GM18907 (cell line): Measurements from ENCODE around the gene EZR.

Experiments
- ATAC-seq: cut with Tn5 transposase; IDR thresholded peaks from one replicate; pipeline ENCODE4 v1.9.1; 2021; ENCODE audit warnings: mild to moderate bottlenecking, moderate library complexity; ENCODE audit not compliant: unreplicated experiment

EZR gene

GRCh38 chr6:158764183-158764849 lies 54.9 kb downstream of the EZR start:
- no peak for ATAC-seq

GRCh38 chr6:158763434-158764182 lies 55.6 kb downstream of the EZR start:
- ATAC-seq = no peak

- no peak for ATAC-seq
These were observed 56.3 kb downstream of the EZR start for GRCh38 chr6:158762787-158763433.

GRCh38 chr6:158761746-158762145 lies 57.4 kb downstream of the EZR start:
- ATAC-seq = no peak

- ATAC-seq = no peak
These were observed 58.4 kb downstream of the EZR start for GRCh38 chr6:158760618-158761250.

- no peak for ATAC-seq
These were observed 59.1 kb downstream of the EZR start for GRCh38 chr6:158759966-158760617.

GRCh38 chr6:158758941-158759479 lies 60.2 kb downstream of the EZR start:
- ATAC-seq = no peak

- ATAC-seq = no peak
These were observed 60.7 kb downstream of the EZR start for GRCh38 chr6:158758451-158758860.

- no peak for ATAC-seq
These were observed 61.4 kb downstream of the EZR start for GRCh38 chr6:158757753-158758090.

- no peak for ATAC-seq
These were observed 62.0 kb downstream of the EZR start for GRCh38 chr6:158756977-158757752.

- ATAC-seq = no peak
These were observed 63.0 kb downstream of the EZR start for GRCh38 chr6:158756126-158756525.

GRCh38 chr6:158755636-158756035 lies 63.5 kb downstream of the EZR start:
- ATAC-seq = no peak

- no peak for ATAC-seq
These were observed 64.4 kb downstream of the EZR start for GRCh38 chr6:158754738-158755137.

- ATAC-seq = no peak
These were observed 65.4 kb downstream of the EZR start for GRCh38 chr6:158753811-158754210.

- no peak for ATAC-seq
These were observed 66.6 kb downstream of the EZR start for GRCh38 chr6:158752613-158753012.

GRCh38 chr6:158751921-158752320 lies 67.2 kb downstream of the EZR start:
- no peak for ATAC-seq

- ATAC-seq = no peak
These were observed 67.9 kb downstream of the EZR start for GRCh38 chr6:158751224-158751623.

GRCh38 chr6:158744986-158745430 lies 74.2 kb downstream of the EZR start:
- ATAC-seq = no peak

- no peak for ATAC-seq
These were observed 76.0 kb downstream of the EZR start for GRCh38 chr6:158743033-158743651.

GRCh38 chr6:158739673-158740072 lies 79.5 kb downstream of the EZR start:
- ATAC-seq = no peak
